GM19463 (cell line): ENCODE results near the gene DUS1L.
A peak's percentile ranks its signal among the peaks of the same experiment; 100 is the strongest.

Experiments
- ATAC-seq: cut with Tn5 transposase; IDR thresholded peaks from one replicate; pipeline ENCODE4 v1.9.1; 2021; ENCODE audit warnings: mild to moderate bottlenecking, moderate library complexity; ENCODE audit not compliant: unreplicated experiment

DUS1L gene

DNA sequence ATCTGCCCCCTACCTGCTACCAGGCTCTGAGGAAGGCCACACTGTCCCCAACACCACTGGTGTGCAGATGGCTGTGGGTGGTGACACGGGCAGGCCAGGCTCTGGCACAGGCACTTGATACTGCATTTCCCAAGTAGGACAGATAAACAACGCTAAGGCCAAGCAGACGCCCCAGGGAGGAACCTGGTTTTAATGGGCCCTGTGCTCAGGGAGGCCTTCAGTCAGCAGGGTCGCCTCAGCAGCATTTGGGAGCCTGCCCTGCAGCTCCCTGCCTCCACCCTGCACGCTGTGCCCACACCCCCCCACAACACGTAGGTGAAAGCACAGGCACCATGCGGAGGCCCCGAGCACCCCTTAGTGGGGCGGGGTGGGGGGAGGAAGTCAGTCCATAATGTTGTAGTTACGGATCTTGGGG, 35.7 kb upstream of the DUS1L start:
- ATAC-seq: no peak

- no peak for ATAC-seq
These were observed 35.1 kb upstream of the DUS1L start for GRCh38 chr17:82100502-82101298.

- peak; percentile 4 for ATAC-seq
These were observed 33.5 kb upstream of the DUS1L start for GRCh38 chr17:82098939-82099763.

DNA sequence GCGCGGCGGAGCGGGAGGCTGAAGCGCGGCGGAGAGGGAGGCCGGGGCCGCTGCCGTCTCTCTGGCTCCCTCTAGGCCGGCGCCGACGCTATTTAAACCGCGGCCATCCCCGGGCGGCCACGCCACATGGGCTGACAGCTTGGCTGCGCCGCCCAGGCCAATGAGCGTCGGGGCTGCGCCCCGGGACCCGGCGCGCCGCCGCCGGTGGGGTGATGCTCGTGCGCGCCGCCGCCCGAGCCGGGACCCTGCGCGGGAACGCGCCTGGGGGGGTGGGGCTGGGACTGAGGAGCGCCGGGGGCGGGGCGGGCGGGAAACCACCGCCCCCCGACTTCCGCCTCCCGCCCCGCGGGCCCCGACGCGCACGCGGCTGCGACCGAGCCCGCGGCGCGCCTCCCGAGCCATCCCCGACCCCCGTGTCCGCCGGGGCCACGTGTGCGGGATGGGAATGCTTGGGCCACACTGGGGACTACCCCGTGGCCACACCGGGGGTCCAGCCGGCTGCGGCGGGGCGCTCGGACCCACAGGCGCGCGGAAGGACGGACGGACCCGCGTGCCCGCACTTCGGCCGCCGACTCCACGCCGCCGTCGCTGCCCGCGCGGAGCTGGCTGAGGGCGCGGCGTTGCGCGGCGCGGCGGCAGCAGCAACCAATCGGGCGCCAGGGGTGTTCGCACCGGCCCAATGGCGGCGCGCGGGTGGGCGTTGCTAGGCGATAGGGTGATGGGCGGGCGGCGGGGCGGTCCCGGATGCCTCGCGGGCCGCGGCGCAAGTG, 32.8 kb upstream of the DUS1L start, which contains the start of gene FASN:
FASN (minus strand) TSS at position 68 of the 770 bp plus-strand sequence. CDS start 1,791 bp downstream, outside the sequence.
- ATAC-seq: peak; percentile 73

GRCh38 chr17:82097919-82098168, 32.2 kb upstream of the DUS1L start:
- peak; percentile 7 for ATAC-seq

DNA sequence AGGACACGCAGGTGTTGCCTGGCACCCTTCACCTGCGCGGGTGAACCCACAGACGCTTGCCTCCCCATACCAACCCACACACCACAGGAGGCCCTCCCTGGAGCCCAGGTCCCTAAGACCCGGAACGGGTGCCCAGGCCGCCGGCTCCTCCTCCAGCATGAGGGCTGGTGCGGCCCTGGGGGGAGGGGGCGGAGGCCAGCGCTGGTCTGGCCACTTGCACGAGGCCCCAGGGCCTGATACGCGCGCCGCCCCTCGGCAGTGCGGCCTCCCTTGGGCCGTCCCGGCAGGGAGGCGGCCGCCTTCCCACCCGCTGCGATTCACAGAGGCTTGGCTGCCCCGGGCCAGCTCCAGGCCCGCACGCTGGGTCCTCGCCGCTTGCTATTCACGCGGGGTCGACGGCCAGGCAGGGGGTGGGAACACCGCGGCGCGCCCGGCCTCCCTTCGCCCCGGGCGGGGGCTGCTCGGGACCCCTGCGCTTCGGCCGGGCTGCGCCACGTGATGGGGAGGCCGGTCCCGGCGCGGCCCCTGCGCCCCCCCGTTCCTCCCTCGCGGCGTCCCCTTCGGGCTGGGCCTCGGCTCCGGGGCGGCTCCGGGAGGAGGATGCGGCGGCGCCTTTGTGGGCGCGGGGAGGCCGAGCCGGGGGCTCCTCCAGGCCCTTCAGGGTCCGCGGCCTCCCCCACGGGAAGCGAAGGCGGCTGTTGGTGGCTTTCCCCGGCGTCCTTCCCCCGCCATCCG, 31.7 kb upstream of the DUS1L start:
- ATAC-seq: no peak

GRCh38 chr17:82096709-82097183, 31.1 kb upstream of the DUS1L start:
- no peak for ATAC-seq

DNA sequence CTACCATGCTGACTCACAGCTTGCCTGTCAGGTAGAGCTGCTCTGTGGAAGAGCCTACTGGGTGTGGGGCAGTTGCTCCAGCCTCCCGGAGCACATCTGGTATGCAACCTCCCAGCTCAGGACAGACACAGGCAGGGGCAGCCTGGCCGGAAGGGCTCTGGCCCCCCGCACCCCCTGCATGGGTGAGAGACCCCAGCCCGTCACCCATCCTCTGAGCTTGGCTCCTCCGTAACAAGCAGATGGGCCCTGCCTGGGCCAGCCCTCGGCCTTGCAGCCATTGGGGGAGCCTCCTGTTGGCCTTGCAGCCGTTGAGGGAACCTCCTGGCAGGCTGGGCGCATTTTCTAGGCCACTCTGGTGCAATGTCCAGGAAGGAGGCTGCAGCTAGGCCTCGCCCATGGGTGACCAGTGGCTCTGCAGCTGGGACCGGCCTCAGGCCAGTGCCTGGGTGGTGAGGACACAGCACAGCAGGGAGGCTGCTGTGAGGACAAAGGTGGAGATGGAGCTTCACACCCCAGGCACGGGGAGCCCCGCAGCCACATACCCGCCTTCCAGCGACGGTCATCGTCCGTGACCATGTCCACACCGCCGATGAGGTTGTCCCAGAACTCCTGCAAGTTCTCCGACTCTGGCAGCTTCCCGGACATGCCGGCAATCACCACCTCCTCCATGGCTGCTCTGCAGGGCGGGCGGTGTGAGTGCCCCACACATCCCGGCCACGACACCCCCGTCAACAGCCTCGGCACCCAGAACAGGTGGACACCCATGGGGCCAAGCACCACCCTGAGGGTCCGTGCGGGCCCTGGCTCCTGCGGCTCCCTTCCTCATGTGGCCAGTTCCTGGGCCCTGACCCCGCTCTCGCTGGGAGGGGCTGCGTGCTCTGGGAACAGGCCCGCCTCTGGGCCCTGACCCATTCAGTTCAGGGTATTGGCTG, 30.4 kb upstream of the DUS1L start:
- no peak for ATAC-seq

DNA sequence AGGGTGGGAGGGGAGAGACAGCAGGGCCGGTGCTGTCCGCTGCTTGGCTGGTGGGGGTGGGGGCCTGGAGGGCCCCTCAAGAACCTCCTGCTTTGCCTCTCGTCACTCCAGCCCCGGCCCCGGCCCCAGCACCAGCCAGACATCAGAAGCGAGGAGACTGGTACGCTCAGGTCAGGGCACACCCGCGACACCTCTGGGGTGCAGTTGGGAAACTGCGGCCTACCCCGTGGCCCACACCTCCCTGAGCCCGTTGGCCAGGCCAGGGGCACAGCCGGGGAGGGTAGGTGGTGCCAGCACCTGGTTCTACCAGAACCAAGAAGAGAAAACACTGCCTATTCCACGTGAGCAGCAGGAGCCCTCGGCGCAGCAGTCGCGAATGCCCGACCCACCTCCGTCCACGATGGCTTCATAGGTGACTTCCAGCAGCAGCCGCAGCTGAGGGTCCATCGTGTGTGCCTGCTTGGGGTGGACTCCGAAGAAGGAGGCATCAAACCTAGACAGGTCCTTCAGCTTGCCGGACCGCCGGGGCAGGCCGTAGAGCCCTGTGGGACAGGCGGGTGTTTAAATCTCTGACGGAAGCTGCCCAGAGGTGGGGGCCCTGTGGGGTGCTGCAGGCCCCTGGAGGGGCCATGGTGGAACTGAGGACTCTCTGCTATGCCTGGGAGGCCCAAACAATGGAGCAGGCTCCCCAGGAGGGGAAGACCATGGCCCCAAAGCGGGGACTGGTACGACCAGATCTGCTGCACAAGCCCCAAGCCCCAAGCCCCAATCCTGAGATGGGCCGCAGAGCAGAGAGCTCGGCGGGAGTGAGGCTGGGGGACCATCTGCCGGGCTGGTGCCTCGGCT, 29.6 kb upstream of the DUS1L start:
- no peak for ATAC-seq

- ATAC-seq: no peak
These were observed 27.6 kb upstream of the DUS1L start for GRCh38 chr17:82092995-82093751.

GRCh38 chr17:82092628-82092994, 27.0 kb upstream of the DUS1L start:
- no peak for ATAC-seq

DNA sequence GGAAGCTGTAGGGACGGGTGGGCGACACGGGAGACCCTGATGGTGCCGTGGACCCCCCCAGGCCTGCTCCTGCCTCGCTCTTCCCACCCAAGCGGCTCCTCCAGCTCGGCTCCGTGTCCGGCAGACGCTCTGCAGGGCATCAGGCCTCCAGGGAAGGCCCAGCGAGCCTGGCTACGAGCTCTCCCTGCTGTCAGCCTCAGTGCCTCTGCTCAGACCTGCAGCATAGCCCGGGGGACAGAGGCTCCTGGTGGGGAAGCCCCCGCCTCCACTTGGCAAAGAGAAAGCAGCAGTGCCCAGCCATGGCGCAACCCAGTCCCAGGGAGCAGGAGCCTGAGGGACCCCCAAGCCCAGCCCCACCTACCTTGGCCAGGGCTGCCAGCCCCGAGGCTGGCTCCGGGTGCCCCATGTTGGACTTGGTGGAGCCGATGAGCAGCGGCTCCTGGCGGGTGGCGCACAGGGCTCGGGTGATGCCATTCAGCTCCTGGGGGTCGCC, 26.5 kb upstream of the DUS1L start:
- ATAC-seq: no peak

DNA sequence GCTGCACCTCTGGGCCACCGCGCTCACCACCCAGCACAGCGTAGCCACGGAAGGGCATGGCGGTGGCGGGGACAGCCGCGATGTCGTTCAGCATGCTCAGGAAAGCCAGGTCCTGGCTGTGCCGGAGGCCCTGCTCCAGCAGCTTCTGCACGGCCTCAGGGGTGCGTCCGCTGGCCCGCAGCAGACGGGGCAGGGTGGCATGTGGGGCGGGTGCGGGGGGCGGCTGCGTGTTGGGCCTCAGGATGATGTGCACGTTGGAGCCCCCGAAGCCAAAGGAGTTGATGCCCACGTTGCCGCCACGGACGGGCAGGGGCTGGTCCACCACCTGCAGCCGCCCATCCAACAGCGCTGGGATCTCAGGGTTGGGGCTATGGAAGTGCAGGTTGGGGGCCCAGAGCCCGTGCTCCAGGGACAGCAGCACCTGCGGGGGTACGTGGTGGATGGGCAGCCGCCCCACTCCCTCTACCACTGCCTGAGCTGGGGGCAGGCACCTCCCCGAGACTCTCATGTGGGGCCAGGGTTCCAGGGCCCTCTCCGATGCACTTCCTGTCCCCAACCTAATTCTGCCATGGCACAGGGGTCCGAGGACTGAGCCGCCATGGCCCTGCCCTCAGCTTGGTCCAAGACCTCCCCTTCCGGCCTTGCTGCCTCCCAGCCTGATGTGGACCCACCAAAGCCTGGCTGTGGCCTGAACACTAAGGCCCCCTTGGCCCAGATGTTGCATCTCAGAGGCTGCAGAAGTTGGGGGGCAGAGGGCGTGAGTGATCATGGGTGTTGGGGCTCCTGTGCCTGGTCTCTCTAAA, 25.9 kb upstream of the DUS1L start:
- no peak for ATAC-seq

DNA sequence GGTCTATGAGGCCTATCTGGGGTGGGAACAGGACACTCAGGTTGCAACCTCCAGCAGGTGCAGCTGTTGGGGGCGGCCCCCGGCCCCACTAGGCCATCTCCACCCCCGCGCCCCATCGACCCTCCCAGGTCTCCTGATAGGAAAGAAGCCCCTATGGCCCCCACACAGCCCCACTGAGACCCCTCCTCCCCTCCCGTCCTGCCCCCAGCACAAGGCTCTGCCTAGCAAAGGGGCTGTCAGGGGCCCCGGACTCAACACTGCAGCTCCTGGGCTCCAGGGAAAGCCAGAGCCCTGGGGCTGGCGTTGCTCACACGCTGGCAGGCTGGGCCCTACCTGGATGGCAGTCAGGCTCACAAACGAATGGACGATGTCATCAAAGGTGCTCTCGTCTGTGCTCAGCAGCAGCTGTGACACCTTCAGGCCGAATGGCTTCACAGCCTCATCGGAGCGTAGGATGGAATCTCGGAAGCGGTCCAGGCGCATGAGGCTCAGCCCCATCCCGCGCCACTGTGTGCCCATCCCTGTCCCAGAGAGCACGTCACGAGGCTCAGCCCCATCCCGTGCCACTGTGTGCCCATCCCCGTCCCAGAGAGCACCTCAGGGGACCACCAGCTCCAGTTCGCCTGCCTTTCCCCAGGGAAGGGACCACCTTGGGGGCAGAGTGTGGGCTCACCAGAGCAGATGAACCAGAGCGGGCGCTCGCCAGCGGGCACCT, 25.1 kb upstream of the DUS1L start:
- ATAC-seq: no peak

DNA sequence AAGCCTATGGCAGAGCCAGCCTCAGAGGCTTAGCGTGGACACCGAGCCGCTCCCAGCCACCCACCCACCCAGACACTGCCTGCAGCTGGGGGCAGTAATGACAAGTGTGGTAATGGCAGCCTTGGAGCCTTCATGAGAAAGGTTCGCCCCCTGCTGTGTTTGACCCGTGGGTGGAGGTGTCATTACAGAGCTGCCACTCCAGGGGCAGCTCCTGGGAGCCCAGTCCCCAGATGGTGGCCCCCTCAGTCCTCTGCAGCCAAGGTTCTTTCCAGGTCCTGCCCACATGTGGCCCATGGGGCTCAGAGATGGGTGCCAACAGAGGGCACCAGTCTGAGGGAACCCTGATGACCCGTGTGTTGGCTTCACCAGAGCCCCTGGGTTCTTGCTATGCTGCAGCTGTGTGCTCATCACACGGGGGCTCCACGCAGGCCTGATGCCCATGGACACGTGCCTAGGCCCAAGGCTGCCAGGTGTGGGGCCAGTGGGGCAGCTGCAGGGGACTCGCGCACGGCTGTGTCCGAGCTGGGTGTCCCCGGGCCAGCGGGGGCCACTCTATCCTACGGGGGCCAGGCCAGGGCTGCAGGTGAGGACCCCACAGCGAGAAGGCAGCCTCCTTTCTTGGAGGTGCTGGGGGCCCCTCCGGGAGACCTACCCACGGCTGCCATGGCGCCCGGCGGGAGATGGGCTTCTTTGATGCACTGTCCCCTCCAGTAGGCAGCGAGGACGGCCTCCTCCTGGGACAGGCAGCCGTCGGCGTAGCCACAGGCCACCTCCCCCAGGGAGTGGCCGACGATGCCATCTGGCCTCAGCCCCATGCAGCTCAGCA, 24.3 kb upstream of the DUS1L start:
- no peak for ATAC-seq
